SK-N-SH (cell line): ENCODE data around the gene CDIP1. TPM values are rescaled to one million over a fixed set of nuclear protein-coding genes. Genes with fewer than 3 reads are reported as not detected.

Experiments
- CTCF ChIA-PET: fragments of 300-600, 350-600 bp; formaldehyde crosslinking; extraction: SDS; loops from one replicate; lab custom pipeline; 2021; lab: Yijun Ruan, JAX
- POLR2A ChIA-PET: fragments of 350-600 bp; sonication (Branson Sonifier 250); formaldehyde crosslinking; extraction: SDS; loops from one replicate; lab custom pipeline; 2020; ENCODE audit warnings: antibody characterized with exemption, inconsistent platforms; lab: Yijun Ruan, JAX
- DNase-seq: peaks from one replicate; pipeline ENCODE4 v3.0.0; 2012
- H2AFZ ChIP-seq: fragments of 200-600 bp; sonication (generic); 2 replicates; pipeline ENCODE4 v1.8.1; 2016; ENCODE audit warnings: antibody characterized with exemption, mild to moderate bottlenecking, low read depth
- H3F3A ChIP-seq: fragments of 200-600 bp; sonication (generic); replicated peaks from 2 replicates; pipeline ENCODE3; 2016; ENCODE audit warnings: antibody characterized with exemption, mild to moderate bottlenecking; ENCODE audit not compliant: insufficient read depth
- H3K27ac ChIP-seq, 2 experiments: fragments of 200-500 bp in 1 of 2; fragments of 200-600 bp in 1 of 2; sonication (Bioruptor generic) in 1 of 2; sonication (generic), shearing (Covaris generic) in 1 of 2; 2 replicates each; pipeline versions ENCODE4 v1.5.1 to v1.6.1; 2014 to 2016; ENCODE audit warnings: low read depth in 2 of 2, inconsistent platforms in 1 of 2, low read length in 1 of 2, mild to moderate bottlenecking in 1 of 2, mixed read lengths in 1 of 2
- H3K27me3 ChIP-seq: fragments of 200-600 bp; sonication (generic), shearing (Covaris generic); 2 replicates; pipeline ENCODE4 v1.6.1; 2016; ENCODE audit warnings: mixed run types; ENCODE audit not compliant: insufficient read depth
- H3K36me3 ChIP-seq, 2 experiments: fragments of 200-500 bp in 1 of 2; fragments of 200-600 bp in 1 of 2; sonication (Bioruptor generic) in 1 of 2; sonication (generic) in 1 of 2; replicated peaks in 1 of 2; 2 replicates each; pipeline versions ENCODE3 to v1.5.1; 2014 to 2016; ENCODE audit warnings: low read length in 1 of 2, mild to moderate bottlenecking in 1 of 2; ENCODE audit not compliant: insufficient read depth in 2 of 2, control insufficient read depth in 1 of 2
- H3K4me1 ChIP-seq, 2 experiments: fragments of 200-500 bp in 1 of 2; fragments of 200-600 bp in 1 of 2; sonication (Bioruptor generic) in 1 of 2; sonication (generic), shearing (Covaris generic) in 1 of 2; 2 replicates each; pipeline versions ENCODE4 v1.5.1 to v1.6.1; 2014 to 2016; ENCODE audit warnings: low read depth in 1 of 2, low read length in 1 of 2, mixed run types in 1 of 2; ENCODE audit not compliant: insufficient read depth in 2 of 2, control insufficient read depth in 1 of 2
- H3K4me2 ChIP-seq: fragments of 200-600 bp; sonication (generic), shearing (Covaris generic); 2 replicates; pipeline ENCODE4 v1.6.1; 2017; ENCODE audit warnings: mixed run types
- H3K4me3 ChIP-seq, 2 experiments: fragments of 200-500 bp in 1 of 2; fragments of 200-600 bp in 1 of 2; sonication (Bioruptor generic) in 1 of 2; sonication (generic), shearing (Covaris generic) in 1 of 2; 2 replicates each; pipeline versions ENCODE4 v1.5.1 to v1.8.1; 2014 to 2016; ENCODE audit warnings: low read depth in 2 of 2, inconsistent platforms in 1 of 2, low read length in 1 of 2, mild to moderate bottlenecking in 1 of 2, mixed read lengths in 1 of 2, moderate library complexity in 1 of 2
- H3K79me2 ChIP-seq: fragments of 200-600 bp; sonication (generic); 2 replicates; pipeline ENCODE4 v1.8.1; 2017; ENCODE audit warnings: mild to moderate bottlenecking; ENCODE audit not compliant: insufficient read depth
- H3K9ac ChIP-seq: fragments of 200-600 bp; sonication (generic); 2 replicates; pipeline ENCODE4 v1.6.1; 2017; ENCODE audit warnings: mixed run types
- H3K9me2 ChIP-seq: fragments of 200-600 bp; sonication (generic); 2 replicates; pipeline ENCODE4 v1.6.1; 2017; ENCODE audit warnings: mixed run types
- H3K9me3 ChIP-seq: fragments of 200-600 bp; sonication (generic); 2 replicates; pipeline ENCODE4 v1.6.1; 2017; ENCODE audit warnings: mixed run types, mild to moderate bottlenecking, moderate library complexity
- H4K20me1 ChIP-seq: fragments of 200-600 bp; sonication (generic); 2 replicates; pipeline ENCODE4 v1.6.1; 2017; ENCODE audit warnings: mild to moderate bottlenecking, mixed run types; ENCODE audit not compliant: insufficient read depth
- ELF1 ChIP-seq: IDR thresholded peaks from 2 replicates; pipeline ENCODE4 v1.4.0; 2012
- EP300 ChIP-seq, 2 experiments: IDR thresholded peaks; 2 replicates each; pipeline versions ENCODE4 v1.4.0 to v1.6.1; 2012; ENCODE audit warnings: borderline replicate concordance in 1 of 2, low read depth in 1 of 2, low read length in 1 of 2
- FOSL2 ChIP-seq: IDR thresholded peaks from 2 replicates; pipeline ENCODE4 v1.4.0; 2012; ENCODE audit warnings: low read depth, mild to moderate bottlenecking, moderate library complexity, borderline replicate concordance
- GABPA ChIP-seq: IDR thresholded peaks from 2 replicates; pipeline ENCODE4 v1.4.0; 2012; ENCODE audit warnings: low read depth, mild to moderate bottlenecking
- IRF3 ChIP-seq: fragments of 150-350 bp; IDR thresholded peaks from 2 replicates; pipeline ENCODE4 v1.6.1; 2016; ENCODE audit warnings: mild to moderate bottlenecking, low read depth, low read length
- MXI1 ChIP-seq: IDR thresholded peaks from 2 replicates; pipeline ENCODE4 v1.6.1; 2012; ENCODE audit warnings: mild to moderate bottlenecking, low read depth, low read length, improper control_type of control experiment
- RFX5 ChIP-seq: IDR thresholded peaks from 2 replicates; pipeline ENCODE4 v1.6.1; 2012; ENCODE audit warnings: mild to moderate bottlenecking, improper control_type of control experiment, low read length
- RXRA ChIP-seq: IDR thresholded peaks from 2 replicates; pipeline ENCODE4 v1.4.0; 2012; ENCODE audit warnings: low read depth, mild to moderate bottlenecking, borderline replicate concordance
- SIN3A ChIP-seq: IDR thresholded peaks from 2 replicates; pipeline ENCODE4 v1.6.1; 2012; ENCODE audit warnings: low read depth, mild to moderate bottlenecking, low read length, moderate library complexity, borderline replicate concordance
- TCF12 ChIP-seq: IDR thresholded peaks from 2 replicates; pipeline ENCODE4 v1.4.0; 2012
- TEAD4 ChIP-seq: IDR thresholded peaks from 2 replicates; pipeline ENCODE4 v1.4.0; 2012; ENCODE audit warnings: mild to moderate bottlenecking, borderline replicate concordance; ENCODE audit not compliant: insufficient read depth
- WGBS: methylation state at CpG from one replicate; pipeline ENCODE4 v1.1.6; 2017; ENCODE audit warnings: low lambda C conversion rate; 5-methylcytosine and 5-hydroxymethylcytosine counted together
- polyA plus RNA-seq, 3 experiments: library from polyadenylated mRNA; depleted of rRNA; stranded (reverse); fragments of >200 nt; gene quantifications; 2 replicates each; pipeline ENCODE4 v1.2.3, GENCODE V29; 2012
- TF ChIP-seq, protein P1 (sequence below): IDR thresholded peaks from 2 replicates; pipeline ENCODE4 v1.6.1; 2012; ENCODE audit warnings: mild to moderate bottlenecking, low read depth, low read length, moderate library complexity
- TF ChIP-seq, protein P2 (sequence below): IDR thresholded peaks from 2 replicates; pipeline ENCODE4 v1.4.0; 2012; ENCODE audit warnings: low read depth, borderline replicate concordance

Gene CDIP1
- polyA plus RNA-seq, 1 of the 3 experiments (the other 2 are of a cell fraction): 30.2 TPM

GRCh38 chr16:4514606-4515005 lies 24.0 kb downstream of the CDIP1 start (continued):
- TF ChIP-seq, protein P1, sequence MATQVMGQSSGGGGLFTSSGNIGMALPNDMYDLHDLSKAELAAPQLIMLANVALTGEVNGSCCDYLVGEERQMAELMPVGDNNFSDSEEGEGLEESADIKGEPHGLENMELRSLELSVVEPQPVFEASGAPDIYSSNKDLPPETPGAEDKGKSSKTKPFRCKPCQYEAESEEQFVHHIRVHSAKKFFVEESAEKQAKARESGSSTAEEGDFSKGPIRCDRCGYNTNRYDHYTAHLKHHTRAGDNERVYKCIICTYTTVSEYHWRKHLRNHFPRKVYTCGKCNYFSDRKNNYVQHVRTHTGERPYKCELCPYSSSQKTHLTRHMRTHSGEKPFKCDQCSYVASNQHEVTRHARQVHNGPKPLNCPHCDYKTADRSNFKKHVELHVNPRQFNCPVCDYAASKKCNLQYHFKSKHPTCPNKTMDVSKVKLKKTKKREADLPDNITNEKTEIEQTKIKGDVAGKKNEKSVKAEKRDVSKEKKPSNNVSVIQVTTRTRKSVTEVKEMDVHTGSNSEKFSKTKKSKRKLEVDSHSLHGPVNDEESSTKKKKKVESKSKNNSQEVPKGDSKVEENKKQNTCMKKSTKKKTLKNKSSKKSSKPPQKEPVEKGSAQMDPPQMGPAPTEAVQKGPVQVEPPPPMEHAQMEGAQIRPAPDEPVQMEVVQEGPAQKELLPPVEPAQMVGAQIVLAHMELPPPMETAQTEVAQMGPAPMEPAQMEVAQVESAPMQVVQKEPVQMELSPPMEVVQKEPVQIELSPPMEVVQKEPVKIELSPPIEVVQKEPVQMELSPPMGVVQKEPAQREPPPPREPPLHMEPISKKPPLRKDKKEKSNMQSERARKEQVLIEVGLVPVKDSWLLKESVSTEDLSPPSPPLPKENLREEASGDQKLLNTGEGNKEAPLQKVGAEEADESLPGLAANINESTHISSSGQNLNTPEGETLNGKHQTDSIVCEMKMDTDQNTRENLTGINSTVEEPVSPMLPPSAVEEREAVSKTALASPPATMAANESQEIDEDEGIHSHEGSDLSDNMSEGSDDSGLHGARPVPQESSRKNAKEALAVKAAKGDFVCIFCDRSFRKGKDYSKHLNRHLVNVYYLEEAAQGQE: no peak
- no peak for TF ChIP-seq IRF3
- no peak for TF ChIP-seq TCF12
- TF ChIP-seq EP300 (IDR thresholded peaks at IDR 0.05; ENCODE audit: borderline replicate concordance in 1 of 2, low read depth in 1 of 2, low read length in 1 of 2): no peak
- TF ChIP-seq ELF1: no peak
- TF ChIP-seq RFX5: no peak
- TF ChIP-seq, protein P2, sequence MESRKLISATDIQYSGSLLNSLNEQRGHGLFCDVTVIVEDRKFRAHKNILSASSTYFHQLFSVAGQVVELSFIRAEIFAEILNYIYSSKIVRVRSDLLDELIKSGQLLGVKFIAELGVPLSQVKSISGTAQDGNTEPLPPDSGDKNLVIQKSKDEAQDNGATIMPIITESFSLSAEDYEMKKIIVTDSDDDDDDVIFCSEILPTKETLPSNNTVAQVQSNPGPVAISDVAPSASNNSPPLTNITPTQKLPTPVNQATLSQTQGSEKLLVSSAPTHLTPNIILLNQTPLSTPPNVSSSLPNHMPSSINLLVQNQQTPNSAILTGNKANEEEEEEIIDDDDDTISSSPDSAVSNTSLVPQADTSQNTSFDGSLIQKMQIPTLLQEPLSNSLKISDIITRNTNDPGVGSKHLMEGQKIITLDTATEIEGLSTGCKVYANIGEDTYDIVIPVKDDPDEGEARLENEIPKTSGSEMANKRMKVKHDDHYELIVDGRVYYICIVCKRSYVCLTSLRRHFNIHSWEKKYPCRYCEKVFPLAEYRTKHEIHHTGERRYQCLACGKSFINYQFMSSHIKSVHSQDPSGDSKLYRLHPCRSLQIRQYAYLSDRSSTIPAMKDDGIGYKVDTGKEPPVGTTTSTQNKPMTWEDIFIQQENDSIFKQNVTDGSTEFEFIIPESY: no peak
- TF ChIP-seq FOSL2: no peak
- TF ChIP-seq SIN3A: no peak

DNA sequence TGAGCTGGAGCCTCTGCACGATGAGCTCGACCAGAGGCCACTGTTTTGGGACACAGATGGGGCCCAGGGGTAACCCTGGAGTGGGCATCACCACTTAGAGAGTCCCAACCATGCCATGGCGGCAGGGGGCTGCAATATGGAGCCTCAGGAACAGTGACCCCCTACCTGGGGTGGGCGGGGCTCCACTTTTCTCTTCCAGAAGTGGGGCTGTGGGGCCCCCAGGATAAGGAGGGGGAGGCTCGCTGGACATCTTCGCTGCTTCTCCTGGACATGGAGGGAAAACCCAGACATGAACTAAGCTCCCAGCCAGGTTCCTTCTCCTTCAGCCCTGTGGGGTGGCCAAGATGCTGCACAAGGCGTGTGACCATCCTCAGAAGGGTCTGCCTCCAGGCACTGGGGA lies 24.7 kb downstream of the CDIP1 start:
- Histone ChIP-seq H3K4me2 (no peak overlapping the region), H3K4me3 (no peak overlapping the region), H3K27me3 (no peaks in the 10 kb centered on the region), H3K4me1 (no peaks in the 10 kb centered on the region; a peak in 1 of 4 replicates), H2AFZ (no peak overlapping the region), H3K79me2 (peaks cover 9% of the 10 kb centered on the region; the same call in 1 of the 2 replicates), H3K36me3 (peaks cover 8 to 43% of the 10 kb centered on the region in 2 experiments), H3K9me3 (no peaks in the 10 kb centered on the region), H3K9me2 (no peaks in the 10 kb centered on the region), H3K9ac (no peak overlapping the region), H3K27ac (no peak overlapping the region), H4K20me1 (peaks cover 10% of the 10 kb centered on the region; the same call in 1 of the 2 replicates), H3F3A (peaks cover 4% of the 10 kb centered on the region)
- POLR2A ChIA-PET: no interaction called here
- 93% methylated on average over 5 of the region's 7 CpGs for WGBS
- DNase-seq: no peak
- no peak for TF ChIP-seq MXI1
- no peak for TF ChIP-seq RXRA
- TF ChIP-seq TEAD4: no peak
- TF ChIP-seq GABPA: no peak
- CTCF ChIA-PET: interaction anchor here (11.4 kb wide), 1 partner anchor 34 kb away, joined by 182 read pairs; no protein-coding TSS in a partner anchor
